Stimulated activated CD8-positive, alpha-beta memory T cell treated with anti-CD3 and anti-CD28 coated beads, Interleukin-7, amount 100 ng/mL, for 24 hours (primary cell): ENCODE data around the gene PRRG2.

Experiments
- DNase-seq: peaks from one replicate; pipeline ENCODE4 v3.0.0-alpha.2; 2020; ENCODE audit warnings: low read depth

Gene PRRG2

GRCh38 chr19:49640113-49640898, 59.2 kb downstream of the PRRG2 start, which contains the start of gene RRAS:
TSS of gene RRAS (minus strand) at chr19:49640143. CDS start at chr19:49640098, 45 bp downstream.
- peak; percentile 99 for DNase-seq
